RWPE2 (cell line): ENCODE data around the gene VAPA.

ENCODE experiments used
- ATAC-seq: fragments of 200-7000 bp; cut with Tn5 transposase; 3 replicates; pipeline ENCODE4 v1.9.1; 2021; ENCODE audit warnings: low read depth
- DNase-seq: peaks from one replicate; pipeline ENCODE4 v3.0.0-alpha.2; 2020; ENCODE audit warnings: low spot score
- H3K27ac ChIP-seq: fragments of 450-650 bp; 2 replicates; pipeline ENCODE4 v1.5.1; 2017; ENCODE audit warnings: mild to moderate bottlenecking; ENCODE audit not compliant: poor library complexity, severe bottlenecking
- H3K27me3 ChIP-seq: fragments of 250-450 bp; sonication (Bioruptor Pico); 2 replicates; pipeline ENCODE4 v1.5.1; 2021; ENCODE audit warnings: mild to moderate bottlenecking, moderate library complexity; ENCODE audit not compliant: insufficient read depth, poor library complexity, severe bottlenecking
- H3K36me3 ChIP-seq: fragments of 250-450 bp; sonication (Bioruptor Pico); 2 replicates; pipeline ENCODE4 v1.5.1; 2020; ENCODE audit warnings: low read depth, mild to moderate bottlenecking, moderate library complexity
- H3K4me1 ChIP-seq: fragments of 250-450 bp; sonication (Bioruptor Pico); 2 replicates; pipeline ENCODE4 v1.5.1; 2021; ENCODE audit warnings: mild to moderate bottlenecking, moderate library complexity; ENCODE audit not compliant: insufficient read depth, poor library complexity, severe bottlenecking
- H3K4me3 ChIP-seq: fragments of 250-450 bp; sonication (Bioruptor Pico); 2 replicates; pipeline ENCODE4 v1.5.1; 2021; ENCODE audit warnings: mild to moderate bottlenecking, moderate library complexity; ENCODE audit not compliant: severe bottlenecking
- H3K9me3 ChIP-seq: fragments of 250-450 bp; sonication (Bioruptor Pico); 2 replicates; pipeline ENCODE4 v1.5.1; 2021; ENCODE audit warnings: mild to moderate bottlenecking, moderate library complexity; ENCODE audit not compliant: severe bottlenecking
- CTCF ChIP-seq: fragments of 450-650 bp; IDR thresholded peaks from one replicate; pipeline ENCODE4 v1.5.1; 2017; ENCODE audit warnings: mild to moderate bottlenecking, moderate library complexity; ENCODE audit not compliant: poor library complexity, severe bottlenecking

The VAPA gene

GRCh38 chr18:9872823-9873222 lies 41.0 kb upstream of the VAPA start:
- DNase-seq, result no peak
- peaks cover 51% of the 10 kb centered on the region for H3K4me1 ChIP-seq
- no peak for ATAC-seq
- TF ChIP-seq CTCF, result no peak
- no peak overlapping the region for H3K27ac ChIP-seq
- no peaks in the 10 kb centered on the region for H3K36me3 ChIP-seq
- H3K27me3 ChIP-seq, result no peaks in the 10 kb centered on the region
- H3K9me3 ChIP-seq, result no peaks in the 10 kb centered on the region
- H3K4me3 ChIP-seq, result no peak overlapping the region

GRCh38 chr18:9874728-9875127 lies 39.1 kb upstream of the VAPA start:
- TF ChIP-seq CTCF, result no peak
- H3K4me3 ChIP-seq, result no peak overlapping the region
- H3K36me3 ChIP-seq, result no peaks in the 10 kb centered on the region
- peaks cover 33% of the 10 kb centered on the region for H3K4me1 ChIP-seq
- peak; percentile 75 for ATAC-seq
- DNase-seq, result no peak
- no peaks in the 10 kb centered on the region for H3K9me3 ChIP-seq
- H3K27ac ChIP-seq, result peak overlapping the region; percentile 46
- H3K27me3 ChIP-seq, result no peaks in the 10 kb centered on the region

- Histone ChIP-seq H3K4me1 (peaks cover 26% of the 10 kb centered on the region), H3K27ac (peak overlapping the region; percentile 76), H3K27me3 (no peaks in the 10 kb centered on the region), H3K9me3 (no peaks in the 10 kb centered on the region), H3K4me3 (no peak overlapping the region), H3K36me3 (no peaks in the 10 kb centered on the region)
- no peak for DNase-seq
- TF ChIP-seq CTCF, result no peak
- no peak for ATAC-seq
Observed at GRCh38 chr18:9876212-9876866, 37.5 kb upstream of the VAPA start.

- peak; percentile 71 for ATAC-seq
Observed at GRCh38 chr18:9876867-9877654, 36.8 kb upstream of the VAPA start.

More at GRCh38 chr18:9876867-9877654, 36.8 kb upstream of the VAPA start:
- Histone ChIP-seq H3K27ac (peak overlapping the region; percentile 76), H3K9me3 (no peaks in the 10 kb centered on the region), H3K4me1 (peaks cover 26% of the 10 kb centered on the region), H3K4me3 (no peak overlapping the region), H3K36me3 (no peaks in the 10 kb centered on the region), H3K27me3 (no peaks in the 10 kb centered on the region)
- no peak for TF ChIP-seq CTCF
- DNase-seq, result no peak
